CMK (cell line): ENCODE results near the gene TMEM178B.

Experiments
- DNase-seq: peaks from one replicate; pipeline ENCODE4 v3.0.0-alpha.2; 2010; ENCODE audit warnings: low read depth

TMEM178B gene

GRCh38 chr7:141264511-141264910 lies 190.6 kb downstream of the TMEM178B start:
- DNase-seq, result no peak

DNA sequence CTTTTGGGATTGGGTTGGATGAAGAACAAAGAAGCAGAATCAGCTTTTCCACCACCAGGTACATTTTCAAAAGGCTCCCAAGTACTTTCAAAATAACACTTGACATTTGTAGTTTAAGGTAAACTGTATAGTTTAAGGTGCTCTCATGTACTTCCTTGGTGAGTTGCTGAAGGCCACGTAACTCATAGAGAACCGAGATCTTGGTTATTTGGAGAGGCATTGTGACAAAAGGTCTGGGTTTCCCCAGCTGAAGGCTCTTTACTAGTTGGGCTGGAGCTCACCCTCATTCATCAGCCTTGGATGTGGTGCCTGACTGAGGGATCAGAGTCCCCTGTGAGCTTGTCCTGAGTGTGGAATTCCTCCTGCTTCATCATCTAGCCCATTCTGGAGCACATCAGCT lies 191.8 kb downstream of the TMEM178B start:
- DNase-seq, result no peak

GRCh38 chr7:141268614-141269013 lies 194.8 kb downstream of the TMEM178B start:
- no peak for DNase-seq

GRCh38 chr7:141271451-141271850 lies 197.6 kb downstream of the TMEM178B start:
- no peak for DNase-seq

DNA sequence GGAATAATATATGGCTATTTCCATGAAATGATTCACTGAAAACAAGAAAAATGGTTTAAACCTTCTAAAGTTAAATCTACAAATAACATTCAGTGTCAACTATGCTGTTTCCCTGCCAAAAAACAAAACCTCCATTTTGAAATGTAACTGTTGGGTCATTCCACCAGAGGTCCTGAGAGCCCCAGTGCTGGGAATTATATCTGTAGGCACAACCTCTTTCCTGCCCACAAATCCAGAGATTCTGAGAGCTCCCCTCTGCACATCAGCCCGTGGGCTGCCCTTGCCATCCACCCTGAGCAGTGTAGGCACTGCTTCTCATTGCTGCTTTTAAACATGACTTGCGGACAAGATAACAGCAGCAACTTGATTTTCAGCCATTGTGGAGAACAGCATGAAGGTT lies 198.6 kb downstream of the TMEM178B start:
- no peak for DNase-seq

DNA sequence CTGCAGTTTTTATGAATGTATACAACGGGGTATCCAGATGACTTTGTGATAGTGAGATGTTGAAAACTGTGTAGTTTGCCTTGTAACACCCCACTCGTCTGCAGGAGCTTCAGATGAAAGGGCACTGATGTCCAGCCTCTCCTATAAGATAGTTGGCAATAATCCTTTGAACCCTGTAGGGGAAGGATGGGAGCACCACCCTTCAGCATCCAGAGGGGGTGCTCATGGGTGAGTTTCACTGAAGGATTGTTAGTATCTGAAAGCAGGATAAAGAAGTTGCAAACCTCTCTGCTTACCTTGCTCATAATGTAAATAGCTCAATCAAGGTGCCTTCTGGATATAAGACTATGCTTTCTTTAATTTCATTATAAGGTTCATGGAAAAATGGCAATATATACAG lies 201.5 kb downstream of the TMEM178B start:
- no peak for DNase-seq

- no peak for DNase-seq
Observed at GRCh38 chr7:141276031-141276430, 202.2 kb downstream of the TMEM178B start.

DNA sequence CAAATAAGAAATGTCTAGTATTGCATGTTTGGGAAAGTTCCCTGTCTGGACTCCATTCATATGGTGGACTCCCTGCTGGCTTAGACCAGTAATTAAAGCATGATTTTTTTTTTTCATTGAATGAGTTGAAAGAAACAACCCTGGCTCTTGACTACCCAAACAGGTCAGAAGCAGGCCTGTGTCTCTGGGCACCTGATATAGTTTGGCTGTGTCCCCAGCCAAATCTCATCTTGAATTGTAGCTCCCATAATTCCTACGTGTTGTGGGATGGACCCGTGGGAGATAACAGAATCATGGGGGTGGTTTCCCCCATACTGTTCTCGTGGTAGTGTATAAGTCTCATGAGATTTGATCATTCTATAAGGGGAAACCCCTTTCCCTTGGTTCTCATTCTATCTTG lies 206.2 kb downstream of the TMEM178B start:
- no peak for DNase-seq

- DNase-seq, result no peak
Observed at GRCh38 chr7:141281311-141281710, 207.4 kb downstream of the TMEM178B start.

GRCh38 chr7:141286522-141286921 lies 212.7 kb downstream of the TMEM178B start:
- no peak for DNase-seq

GRCh38 chr7:141287936-141288335 lies 214.1 kb downstream of the TMEM178B start:
- no peak for DNase-seq

DNA sequence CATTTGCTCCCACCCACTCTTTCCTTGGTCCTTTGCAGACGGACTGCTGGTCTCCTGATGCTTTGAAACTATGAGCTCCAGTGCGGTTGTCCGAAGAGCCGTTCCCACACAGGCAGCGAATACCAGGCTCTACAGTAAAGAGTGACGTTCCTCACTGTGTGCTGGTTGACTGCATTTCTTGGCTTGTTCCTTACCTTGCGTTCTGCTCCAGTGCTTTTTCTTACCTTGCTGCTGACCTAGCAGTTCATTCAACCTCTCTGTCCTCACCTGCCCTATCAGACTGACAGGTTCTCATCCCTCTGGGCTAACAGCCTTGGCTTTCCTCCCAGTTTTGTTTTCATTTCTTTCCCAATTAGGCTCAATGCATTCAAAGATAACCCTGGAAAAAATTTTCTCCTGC lies 214.8 kb downstream of the TMEM178B start:
- DNase-seq, result no peak

DNA sequence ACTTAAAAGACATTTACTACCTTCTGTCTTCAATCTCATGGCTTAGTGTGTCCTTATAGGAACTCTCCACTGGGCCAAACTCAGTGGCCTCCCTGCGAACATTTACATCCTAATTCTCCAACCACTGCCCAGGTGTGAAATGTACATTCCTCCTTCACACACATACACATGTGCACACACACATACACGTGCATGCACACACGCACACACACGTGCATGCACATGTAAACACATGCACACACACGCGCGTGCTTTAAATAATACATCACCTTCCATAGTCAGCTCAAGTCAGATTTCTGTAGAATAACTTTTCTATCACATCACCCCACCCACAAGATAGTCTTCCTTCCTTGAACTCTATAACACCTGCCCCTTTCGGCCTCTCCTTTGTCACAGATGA lies 216.5 kb downstream of the TMEM178B start:
- no peak for DNase-seq

- DNase-seq, result no peak
Observed at GRCh38 chr7:141290973-141291372, 217.1 kb downstream of the TMEM178B start.

- DNase-seq, result no peak
Observed at GRCh38 chr7:141291541-141291940, 217.7 kb downstream of the TMEM178B start.

GRCh38 chr7:141294143-141294829 lies 220.4 kb downstream of the TMEM178B start:
- no peak for DNase-seq

- DNase-seq, result no peak
Observed at GRCh38 chr7:141295367-141295895, 221.6 kb downstream of the TMEM178B start.

DNA sequence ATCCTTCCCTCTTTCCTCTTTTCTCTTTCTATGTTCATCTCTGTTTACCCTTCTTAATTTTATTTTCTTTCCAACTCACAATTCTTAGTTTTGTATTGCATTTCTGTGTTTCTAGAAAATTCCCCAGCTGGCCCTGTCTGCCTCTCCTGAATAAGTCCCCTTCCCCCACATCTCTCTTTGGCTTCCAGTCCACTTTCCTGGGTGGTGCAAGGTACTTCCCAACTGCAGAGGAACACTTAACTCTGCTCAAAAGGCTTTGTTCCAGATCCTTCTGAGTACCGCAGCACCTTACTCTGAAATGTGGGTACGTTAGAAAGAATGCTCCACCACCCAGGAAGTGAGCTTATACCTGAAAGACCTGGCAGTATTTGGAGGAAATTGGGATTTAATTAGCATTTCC lies 227.0 kb downstream of the TMEM178B start:
- no peak for DNase-seq

GRCh38 chr7:141301544-141301943 lies 227.7 kb downstream of the TMEM178B start:
- DNase-seq, result no peak

- DNase-seq, result no peak
Observed at GRCh38 chr7:141302617-141303016, 228.8 kb downstream of the TMEM178B start.

GRCh38 chr7:141304291-141304690 lies 230.4 kb downstream of the TMEM178B start:
- DNase-seq, result no peak

- DNase-seq, result no peak
Observed at GRCh38 chr7:141306081-141306480, 232.2 kb downstream of the TMEM178B start.

- DNase-seq, result no peak
Observed at GRCh38 chr7:141312395-141312794, 238.5 kb downstream of the TMEM178B start.

- DNase-seq, result no peak
Observed at GRCh38 chr7:141312828-141313521, 239.1 kb downstream of the TMEM178B start.
